Measurements from ENCODE around the gene RASSF3.
A peak's percentile ranks its signal among the peaks of the same experiment; 100 is the strongest.
"Not testable (repeated sequence)": the region's sequence is repeated elsewhere in the genome, so short reads cannot be mapped to it uniquely, and the experiment has no call there.

The RASSF3 gene

GRCh38 chr12:64580681-64581080 is 29.6 kb upstream of the RASSF3 start:
- no peaks in the 10 kb centered on the region for H3K27me3 ChIP-seq (ENCODE audit: insufficient read depth, low read length)
- no peak overlapping the region for H3K4me2 ChIP-seq (ENCODE audit: low read length)
- no peak overlapping the region for H3K4me3 ChIP-seq (ENCODE audit: low read depth, low read length)
- H3K9me3 ChIP-seq (ENCODE audit: insufficient read depth, low read depth, low read length), result no peaks in the 10 kb centered on the region
- H3K9ac ChIP-seq (ENCODE audit: low read length), result no peak overlapping the region
- H3K27ac ChIP-seq (ENCODE audit: low read depth, low read length), result no peak overlapping the region
- peaks cover 1% of the 10 kb centered on the region for H3K79me1 ChIP-seq (ENCODE audit: low read length)
- no peak overlapping the region for H4K91ac ChIP-seq (ENCODE audit: low read depth, low read length)
- no peak overlapping the region for H2BK5ac ChIP-seq (ENCODE audit: low read depth, low read length, poor library complexity)
- no peak overlapping the region for H4K8ac ChIP-seq (ENCODE audit: low read depth, low read length)
- no peak overlapping the region for H2BK12ac ChIP-seq (ENCODE audit: low read length)
- no CpG with 5 or more reads among the region's 2 CpGs for whole genome bisulfite sequencing (ENCODE audit: extremely low coverage, insufficient coverage, insufficient read length)
- no peak overlapping the region for H4K12ac ChIP-seq (ENCODE audit: low read depth, low read length)
- no peak overlapping the region for H3K14ac ChIP-seq (ENCODE audit: low read length)
- no peak overlapping the region for H2BK120ac ChIP-seq (ENCODE audit: insufficient read depth, low read length, poor library complexity)
- no peak overlapping the region for H3K18ac ChIP-seq (ENCODE audit: low read length)
- H2AFZ ChIP-seq (ENCODE audit: insufficient read depth, low read length, poor library complexity), result no peak overlapping the region
- H3K36me3 ChIP-seq (ENCODE audit: control insufficient read depth in 1 of 2, insufficient read depth in 2 of 2, low read length in 2 of 2), result no peaks in the 10 kb centered on the region
- peaks cover 4% of the 10 kb centered on the region in 2 experiments for H3K4me1 ChIP-seq (ENCODE audit: control insufficient read depth in 1 of 2, insufficient read depth in 2 of 2, low read length in 2 of 2)
- H2AK5ac ChIP-seq (ENCODE audit: low read length), result no peak overlapping the region
- no peak overlapping the region for H3K4ac ChIP-seq (ENCODE audit: low read depth, low read length)
- no peak overlapping the region for H3K23ac ChIP-seq (ENCODE audit: low read length)
- no peaks in the 10 kb centered on the region for H3K79me2 ChIP-seq (ENCODE audit: control insufficient read depth, insufficient read depth, low read length, poor library complexity)
- peak; percentile 45 to 73 for DNase-seq

DNA sequence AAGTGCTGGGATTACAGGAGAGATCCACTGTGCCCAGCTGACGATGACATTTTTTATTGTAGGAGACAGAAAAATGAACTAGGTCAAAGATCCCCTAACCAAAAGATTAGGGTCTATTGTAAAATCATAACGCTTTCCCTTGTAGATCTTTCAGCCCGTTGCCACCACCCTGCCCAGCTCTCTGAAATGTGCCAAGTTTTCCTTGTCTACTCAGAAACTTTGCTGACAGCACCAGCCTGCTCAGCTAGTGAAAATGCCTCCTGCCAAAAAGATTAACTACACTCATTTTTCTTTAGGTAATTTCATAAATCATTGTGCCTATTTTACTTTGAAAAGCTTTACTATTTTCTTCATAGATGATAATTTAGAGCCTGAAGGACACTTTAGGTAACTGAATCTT is 28.2 kb upstream of the RASSF3 start:
- H3K14ac ChIP-seq (ENCODE audit: low read length), result no peak overlapping the region
- H3K23ac ChIP-seq (ENCODE audit: low read length), result no peak overlapping the region
- H2BK5ac ChIP-seq (ENCODE audit: low read depth, low read length, poor library complexity), result no peak overlapping the region
- H4K8ac ChIP-seq (ENCODE audit: low read depth, low read length), result no peak overlapping the region
- peaks cover 4% of the 10 kb centered on the region in 2 experiments for H3K4me1 ChIP-seq (ENCODE audit: control insufficient read depth in 1 of 2, insufficient read depth in 2 of 2, low read length in 2 of 2)
- DNase-seq, result no peak
- H2AFZ ChIP-seq (ENCODE audit: insufficient read depth, low read length, poor library complexity), result no peak overlapping the region
- no peak overlapping the region for H4K91ac ChIP-seq (ENCODE audit: low read depth, low read length)
- H3K4me3 ChIP-seq (ENCODE audit: low read depth, low read length), result no peak overlapping the region
- no peak overlapping the region for H4K12ac ChIP-seq (ENCODE audit: low read depth, low read length)
- no peak overlapping the region for H3K27ac ChIP-seq (ENCODE audit: low read depth, low read length)
- H3K9ac ChIP-seq (ENCODE audit: low read length), result no peak overlapping the region
- H3K27me3 ChIP-seq (ENCODE audit: insufficient read depth, low read length), result no peaks in the 10 kb centered on the region
- no peak overlapping the region for H2AK5ac ChIP-seq (ENCODE audit: low read length)
- H2BK12ac ChIP-seq (ENCODE audit: low read length), result no peak overlapping the region
- H3K79me2 ChIP-seq (ENCODE audit: control insufficient read depth, insufficient read depth, low read length, poor library complexity), result no peaks in the 10 kb centered on the region
- no peak overlapping the region for H3K18ac ChIP-seq (ENCODE audit: low read length)
- no peak overlapping the region for H3K4me2 ChIP-seq (ENCODE audit: low read length)
- H3K36me3 ChIP-seq (ENCODE audit: control insufficient read depth in 1 of 2, insufficient read depth in 2 of 2, low read length in 2 of 2), result no peaks in the 10 kb centered on the region
- H3K4ac ChIP-seq (ENCODE audit: low read depth, low read length), result no peak overlapping the region
- H3K9me3 ChIP-seq (ENCODE audit: insufficient read depth, low read depth, low read length), result no peaks in the 10 kb centered on the region
- no CpG with 5 or more reads among the region's 3 CpGs for WGBS (ENCODE audit: extremely low coverage, insufficient coverage, insufficient read length)
- no peak overlapping the region for H2BK120ac ChIP-seq (ENCODE audit: insufficient read depth, low read length, poor library complexity)
- H3K79me1 ChIP-seq (ENCODE audit: low read length), result peaks cover 1% of the 10 kb centered on the region

- Histone ChIP-seq H2BK12ac (ENCODE audit: low read length) (no peak overlapping the region), H3K36me3 (ENCODE audit: control insufficient read depth in 1 of 2, insufficient read depth in 2 of 2, low read length in 2 of 2) (no peaks in the 10 kb centered on the region), H2AK5ac (ENCODE audit: low read length) (no peak overlapping the region), H3K9ac (ENCODE audit: low read length) (no peak overlapping the region), H3K27me3 (ENCODE audit: insufficient read depth, low read length) (no peaks in the 10 kb centered on the region), H3K14ac (ENCODE audit: low read length) (no peak overlapping the region), H3K4me1 (ENCODE audit: control insufficient read depth in 1 of 2, insufficient read depth in 2 of 2, low read length in 2 of 2) (peaks cover 4% of the 10 kb centered on the region in 2 experiments), H2BK5ac (ENCODE audit: low read depth, low read length, poor library complexity) (no peak overlapping the region), H3K23ac (ENCODE audit: low read length) (no peak overlapping the region), H3K4ac (ENCODE audit: low read depth, low read length) (no peak overlapping the region), H3K9me3 (ENCODE audit: insufficient read depth, low read depth, low read length) (no peaks in the 10 kb centered on the region), H3K4me3 (ENCODE audit: low read depth, low read length) (no peak overlapping the region), H3K27ac (ENCODE audit: low read depth, low read length) (no peak overlapping the region), H2BK120ac (ENCODE audit: insufficient read depth, low read length, poor library complexity) (no peak overlapping the region), H3K18ac (ENCODE audit: low read length) (no peak overlapping the region), H4K91ac (ENCODE audit: low read depth, low read length) (no peak overlapping the region), H4K8ac (ENCODE audit: low read depth, low read length) (no peak overlapping the region), H4K12ac (ENCODE audit: low read depth, low read length) (no peak overlapping the region), H3K4me2 (ENCODE audit: low read length) (no peak overlapping the region), H3K79me2 (ENCODE audit: control insufficient read depth, insufficient read depth, low read length, poor library complexity) (no peaks in the 10 kb centered on the region), H3K79me1 (ENCODE audit: low read length) (peaks cover 1% of the 10 kb centered on the region), H2AFZ (ENCODE audit: insufficient read depth, low read length, poor library complexity) (no peak overlapping the region)
- no peak for DNase-seq
- no CpG with 5 or more reads among the region's 3 CpGs for WGBS (ENCODE audit: extremely low coverage, insufficient coverage, insufficient read length)
Measured at GRCh38 chr12:64582862-64583261, 27.4 kb upstream of the RASSF3 start.

- not testable (repeated sequence) for DNase-seq; H3K36me3 ChIP-seq (ENCODE audit: control insufficient read depth in 1 of 2, insufficient read depth in 2 of 2, low read length in 2 of 2); H3K79me2 ChIP-seq (ENCODE audit: control insufficient read depth, insufficient read depth, low read length, poor library complexity); H3K4ac ChIP-seq (ENCODE audit: low read depth, low read length); H4K12ac ChIP-seq (ENCODE audit: low read depth, low read length); H2AFZ ChIP-seq (ENCODE audit: insufficient read depth, low read length, poor library complexity); H2BK5ac ChIP-seq (ENCODE audit: low read depth, low read length, poor library complexity); H3K23ac ChIP-seq (ENCODE audit: low read length); H4K91ac ChIP-seq (ENCODE audit: low read depth, low read length); H3K4me2 ChIP-seq (ENCODE audit: low read length); H2AK5ac ChIP-seq (ENCODE audit: low read length); H3K27ac ChIP-seq (ENCODE audit: low read depth, low read length); H3K9me3 ChIP-seq (ENCODE audit: insufficient read depth, low read depth, low read length); H2BK12ac ChIP-seq (ENCODE audit: low read length); H3K79me1 ChIP-seq (ENCODE audit: low read length); H3K14ac ChIP-seq (ENCODE audit: low read length); H3K18ac ChIP-seq (ENCODE audit: low read length); H3K4me3 ChIP-seq (ENCODE audit: low read depth, low read length); H3K4me1 ChIP-seq (ENCODE audit: control insufficient read depth in 1 of 2, insufficient read depth in 2 of 2, low read length in 2 of 2); H3K27me3 ChIP-seq (ENCODE audit: insufficient read depth, low read length); H3K9ac ChIP-seq (ENCODE audit: low read length); H4K8ac ChIP-seq (ENCODE audit: low read depth, low read length); H2BK120ac ChIP-seq (ENCODE audit: insufficient read depth, low read length, poor library complexity)
- no CpG with 5 or more reads among the region's 7 CpGs for WGBS (ENCODE audit: extremely low coverage, insufficient coverage, insufficient read length)
Measured at GRCh38 chr12:64583395-64583770, 26.9 kb upstream of the RASSF3 start.
